GM21447 (cell line): ENCODE measurements around the gene ABHD1.

Experiments used
- ATAC-seq: cut with Tn5 transposase; IDR thresholded peaks from one replicate; pipeline ENCODE4 v1.9.1; 2021; ENCODE audit not compliant: unreplicated experiment

Gene ABHD1

GRCh38 chr2:27086724-27087593 lies 36.7 kb upstream of the ABHD1 start, which contains the start of gene KHK:
TSS of gene KHK (plus strand) at chr2:27086772. CDS start at chr2:27087260, 488 bp downstream.
- peak; percentile 12 for ATAC-seq

DNA sequence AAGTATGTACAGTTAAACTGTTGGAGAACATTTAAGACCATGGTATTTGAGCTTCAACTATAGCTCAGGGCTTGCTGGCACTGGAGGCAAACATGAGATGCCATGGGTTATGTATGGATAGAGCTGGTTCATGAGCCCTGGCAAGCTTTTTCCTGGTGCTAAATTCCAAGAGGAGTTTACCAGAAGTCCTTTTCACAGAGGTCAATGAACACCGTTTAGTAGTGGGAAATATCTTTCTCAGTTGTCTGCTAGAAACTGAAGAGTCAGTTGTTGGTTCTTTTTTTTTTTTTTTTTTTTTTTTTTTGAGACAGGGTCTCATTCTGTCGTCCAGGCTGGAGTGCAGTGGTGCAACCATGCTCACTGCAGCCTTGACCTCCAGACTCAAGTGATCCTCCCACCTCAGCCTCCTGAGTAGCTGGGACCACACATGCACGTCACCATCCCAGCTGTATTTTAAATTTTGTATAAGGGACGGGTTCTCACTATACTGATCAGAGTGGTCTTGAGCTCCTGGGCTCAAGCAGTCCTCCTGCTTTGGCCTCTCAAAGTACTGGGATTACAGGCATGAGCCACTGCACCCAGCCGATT lies 35.7 kb upstream of the ABHD1 start:
- no peak for ATAC-seq

- ATAC-seq = no peak
Measured at GRCh38 chr2:27088634-27089033, 35.0 kb upstream of the ABHD1 start.

GRCh38 chr2:27089111-27089954 lies 34.3 kb upstream of the ABHD1 start:
- ATAC-seq = no peak

GRCh38 chr2:27091746-27092695 lies 31.6 kb upstream of the ABHD1 start:
- ATAC-seq = no peak

DNA sequence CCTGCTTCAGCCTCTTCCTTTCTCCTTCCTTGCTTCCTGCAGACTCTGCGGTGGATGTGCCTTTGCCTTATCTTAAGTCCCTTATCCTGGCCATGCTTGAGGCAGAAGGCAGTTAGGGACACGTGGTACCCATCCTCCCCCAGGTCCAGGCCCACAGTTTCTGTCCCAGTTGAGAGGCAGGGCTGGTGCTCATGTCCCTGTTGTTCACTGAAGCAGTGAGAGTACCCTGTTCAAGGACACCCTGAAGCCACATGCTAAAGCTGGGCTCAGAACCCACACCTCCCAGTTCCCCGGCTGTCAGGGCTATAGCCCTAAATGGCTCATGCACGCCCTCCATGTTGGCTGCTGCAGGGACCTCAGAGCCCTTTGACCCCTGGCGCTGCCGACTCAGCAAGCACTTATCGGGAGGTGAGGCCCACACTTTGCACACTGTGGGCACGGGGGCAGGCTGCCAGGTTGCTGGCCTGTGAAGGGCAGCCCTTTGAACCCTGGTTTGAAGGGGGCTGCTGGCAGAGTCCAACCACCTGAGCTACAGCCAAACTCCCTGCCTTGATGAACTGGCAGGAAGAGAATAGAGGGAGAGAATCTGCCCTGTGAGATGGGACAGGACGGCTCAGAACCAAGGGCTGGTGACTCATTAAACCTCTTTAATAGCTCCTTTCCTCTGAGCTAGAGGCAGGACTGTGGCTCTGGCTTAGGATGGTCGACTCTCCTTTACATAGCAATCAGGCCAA lies 30.8 kb upstream of the ABHD1 start:
- ATAC-seq = no peak

DNA sequence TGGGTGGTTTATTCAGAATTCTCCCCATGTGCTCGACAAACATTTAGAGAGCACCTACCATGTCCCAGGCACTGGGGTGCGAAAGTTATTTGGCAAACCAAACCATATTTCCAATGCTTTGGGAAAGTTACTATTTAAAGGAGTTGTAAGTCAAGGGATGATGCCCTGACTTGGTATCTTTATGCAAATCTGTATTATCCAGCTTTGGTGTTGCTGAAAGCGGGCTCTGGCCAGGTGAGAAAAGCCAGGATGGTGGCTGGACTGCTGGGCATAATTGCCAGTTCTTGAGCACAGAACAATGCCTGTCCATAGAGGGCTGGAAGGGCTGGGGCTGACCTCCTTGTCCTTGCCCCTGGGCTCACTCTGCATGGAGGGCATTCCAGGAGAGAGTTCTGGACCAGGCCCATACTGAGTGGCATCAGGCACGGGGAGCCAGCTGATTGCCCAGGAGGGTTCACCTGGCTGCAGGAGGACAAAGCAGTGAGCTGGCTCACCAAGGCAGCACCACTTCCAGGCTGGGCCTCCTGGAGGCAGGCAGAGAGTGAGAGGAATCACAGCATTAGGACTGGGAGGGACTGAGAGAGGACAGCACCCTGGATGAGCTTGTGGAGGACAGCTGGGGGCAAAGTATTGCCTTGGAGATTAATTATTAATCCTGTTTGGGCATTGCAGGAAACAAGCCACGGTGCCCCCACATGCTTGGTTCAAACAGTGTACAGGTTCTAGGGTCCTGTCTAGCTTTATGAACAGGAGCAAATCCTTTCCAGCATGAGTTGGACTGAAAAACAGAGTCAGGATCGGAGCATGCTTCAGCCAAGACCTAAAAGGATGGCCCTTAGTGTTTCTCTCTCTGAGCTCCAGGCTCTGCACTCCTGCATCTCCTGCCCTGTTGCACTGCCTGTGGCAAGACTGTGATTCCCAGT lies 29.9 kb upstream of the ABHD1 start:
- ATAC-seq = no peak

GRCh38 chr2:27094353-27094984 lies 29.1 kb upstream of the ABHD1 start:
- ATAC-seq = no peak

DNA sequence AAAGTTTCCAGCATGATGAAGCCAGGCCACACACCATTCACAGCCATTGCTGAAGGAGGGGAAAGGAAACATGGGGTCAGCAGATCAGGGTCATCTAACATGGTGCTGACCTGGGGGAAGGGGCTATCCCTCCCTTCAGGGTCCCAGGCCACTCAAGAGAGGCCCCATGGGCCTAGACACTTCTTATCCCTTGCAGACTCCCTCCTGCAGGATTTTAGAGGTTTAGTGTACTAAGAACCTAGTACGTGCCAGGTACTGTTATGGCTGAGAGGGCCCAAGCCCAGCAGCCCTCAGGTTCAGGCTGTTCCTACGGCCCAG lies 28.2 kb upstream of the ABHD1 start:
- ATAC-seq = no peak

GRCh38 chr2:27095745-27096651 lies 27.6 kb upstream of the ABHD1 start:
- ATAC-seq = no peak

GRCh38 chr2:27096748-27097297 lies 26.8 kb upstream of the ABHD1 start:
- no peak for ATAC-seq

GRCh38 chr2:27097341-27097740 lies 26.3 kb upstream of the ABHD1 start:
- no peak for ATAC-seq

GRCh38 chr2:27099334-27099955 lies 24.2 kb upstream of the ABHD1 start:
- no peak for ATAC-seq

- no peak for ATAC-seq
Measured at GRCh38 chr2:27100036-27100435, 23.6 kb upstream of the ABHD1 start.

GRCh38 chr2:27102329-27102728 lies 21.3 kb upstream of the ABHD1 start:
- no peak for ATAC-seq

- ATAC-seq = no peak
Measured at GRCh38 chr2:27105981-27106380, 17.6 kb upstream of the ABHD1 start.

GRCh38 chr2:27108221-27108620 lies 15.4 kb upstream of the ABHD1 start:
- ATAC-seq = no peak
